GM03348 (cell line): Measurements from ENCODE around the gene CR1.
"Not testable (repeated sequence)": the region's sequence is repeated elsewhere in the genome, so short reads cannot be mapped to it uniquely, and the experiment has no call there.

Experiments used
- DNase-seq: peaks from one replicate; pipeline ENCODE4 v3.0.0; 2012; ENCODE audit warnings: low spot score

The CR1 gene

GRCh38 chr1:207673399-207673798 is 177.4 kb downstream of the CR1 start:
- no peak for DNase-seq

GRCh38 chr1:207676153-207676552 is 180.2 kb downstream of the CR1 start:
- no peak for DNase-seq

- DNase-seq, result peak; percentile 52
Measured at GRCh38 chr1:207680590-207681388, 184.8 kb downstream of the CR1 start.

GRCh38 chr1:207682872-207683434 is 187.0 kb downstream of the CR1 start:
- not testable (repeated sequence) for DNase-seq

- DNase-seq, result not testable (repeated sequence)
Measured at GRCh38 chr1:207690551-207690950, 194.6 kb downstream of the CR1 start.

GRCh38 chr1:207691010-207691409 is 195.1 kb downstream of the CR1 start:
- no peak for DNase-seq
